HEK293 (cell line): ENCODE results near the gene CYP24A1.

ENCODE experiments used
- ELK4 ChIP-seq: IDR thresholded peaks from 2 replicates; pipeline ENCODE4 v1.6.1; 2011; ENCODE audit warnings: mild to moderate bottlenecking, low read depth, low read length, borderline replicate concordance
- IKZF3 ChIP-seq: fragments of 450-650 bp; IDR thresholded peaks from 2 replicates; pipeline ENCODE4 v1.5.0; 2018; ENCODE audit warnings: missing biosample characterization, mild to moderate bottlenecking, missing genetic modification characterization, moderate library complexity
- ZBTB11 ChIP-seq: fragments of 450-650 bp; formaldehyde crosslinking; conservative IDR thresholded peaks from 2 replicates; pipeline ENCODE4 v1.5.1; 2016; ENCODE audit warnings: low read depth, missing biosample characterization, missing genetic modification characterization
- ZBTB20 ChIP-seq: fragments of 450-650 bp; formaldehyde crosslinking; IDR thresholded peaks from 2 replicates; pipeline ENCODE4 v1.5.1; 2016; ENCODE audit warnings: missing biosample characterization, missing genetic modification characterization
- ZNF114 ChIP-seq: fragments of 450-650 bp; formaldehyde crosslinking; IDR thresholded peaks from 2 replicates; pipeline ENCODE4 v1.5.0; 2017; ENCODE audit warnings: missing biosample characterization, missing genetic modification characterization
- ZNF140 ChIP-seq: fragments of 450-650 bp; formaldehyde crosslinking; IDR thresholded peaks from 2 replicates; pipeline ENCODE4 v1.5.1; 2016; ENCODE audit warnings: missing biosample characterization, missing genetic modification characterization

GRCh38 chr20:54156981-54157835 is 16.6 kb downstream of the CYP24A1 start:
- TF ChIP-seq ELK4 (no peak), ZNF140 (no peak), ZNF114 (tag by site-specific recombination) (no peak), ZBTB20 (tag by site-specific recombination) (no peak), IKZF3 (tag by site-specific recombination) (no peak), ZBTB11 (no peak)
